ENCODE data around the gene CSRNP2.

Gene CSRNP2

GRCh38 chr12:51103977-51104376 is 20.6 kb upstream of the CSRNP2 start:
- no peak overlapping the region for H3K4ac ChIP-seq (ENCODE audit: low read depth, low read length)
- H4K5ac ChIP-seq (ENCODE audit: low read length) = no peak overlapping the region
- H2BK5ac ChIP-seq (ENCODE audit: low read length) = no peak overlapping the region
- no peak overlapping the region for H2BK15ac ChIP-seq (replicated peaks; ENCODE audit: low read depth)
- H3K18ac ChIP-seq (ENCODE audit: low read length) = no peak overlapping the region
- H3K36me3 ChIP-seq (ENCODE audit: control insufficient read depth, insufficient read depth, low read length) = peaks cover 4% of the 10 kb centered on the region
- no peaks in the 10 kb centered on the region for H3K4me1 ChIP-seq (ENCODE audit: control insufficient read depth, low read depth, low read length)
- H3K23ac ChIP-seq (ENCODE audit: low read length) = no peak overlapping the region
- H3K9ac ChIP-seq (ENCODE audit: low read length) = no peak overlapping the region
- H3K4me3 ChIP-seq (ENCODE audit: low read length) = no peak overlapping the region
- H4K8ac ChIP-seq (ENCODE audit: low read depth, low read length) = no peak overlapping the region
- H3K56ac ChIP-seq (ENCODE audit: low read length) = no peak overlapping the region
- no peak overlapping the region for H2AK5ac ChIP-seq (ENCODE audit: low read length)
- H2BK120ac ChIP-seq (ENCODE audit: low read depth, low read length) = no peak overlapping the region
- H3K79me2 ChIP-seq (ENCODE audit: control insufficient read depth, insufficient read depth, low read length) = no peaks in the 10 kb centered on the region
- no peak overlapping the region for H3K27ac ChIP-seq (ENCODE audit: low read depth, low read length)
- no peak for DNase-seq
- no peaks in the 10 kb centered on the region for H3K79me1 ChIP-seq (ENCODE audit: low read length)
- H3K4me2 ChIP-seq (ENCODE audit: low read length) = no peak overlapping the region
- H3K27me3 ChIP-seq (ENCODE audit: insufficient read depth, low read length, poor library complexity) = no peaks in the 10 kb centered on the region

- no peaks in the 10 kb centered on the region for H3K79me1 ChIP-seq (ENCODE audit: low read length)
- H3K56ac ChIP-seq (ENCODE audit: low read length) = no peak overlapping the region
- H3K9ac ChIP-seq (ENCODE audit: low read length) = no peak overlapping the region
- no peak overlapping the region for H3K4me3 ChIP-seq (ENCODE audit: low read length)
- H2BK120ac ChIP-seq (ENCODE audit: low read depth, low read length) = no peak overlapping the region
- H3K4ac ChIP-seq (ENCODE audit: low read depth, low read length) = no peak overlapping the region
- no CpG with 5 or more reads among the region's 1 CpG for WGBS (ENCODE audit: extremely low coverage, insufficient coverage, low lambda C conversion rate)
- no peak overlapping the region for H3K23ac ChIP-seq (ENCODE audit: low read length)
- H3K36me3 ChIP-seq (ENCODE audit: control insufficient read depth, insufficient read depth, low read length) = peaks cover 4% of the 10 kb centered on the region
- H3K79me2 ChIP-seq (ENCODE audit: control insufficient read depth, insufficient read depth, low read length) = no peaks in the 10 kb centered on the region
- H4K5ac ChIP-seq (ENCODE audit: low read length) = no peak overlapping the region
- no peak overlapping the region for H2AK5ac ChIP-seq (ENCODE audit: low read length)
- H3K4me2 ChIP-seq (ENCODE audit: low read length) = no peak overlapping the region
- no peaks in the 10 kb centered on the region for H3K4me1 ChIP-seq (ENCODE audit: control insufficient read depth, low read depth, low read length)
- no peak overlapping the region for H2BK5ac ChIP-seq (ENCODE audit: low read length)
- DNase-seq = no peak
- no peak overlapping the region for H3K27ac ChIP-seq (ENCODE audit: low read depth, low read length)
- no peak overlapping the region for H4K8ac ChIP-seq (ENCODE audit: low read depth, low read length)
- H2BK15ac ChIP-seq (replicated peaks; ENCODE audit: low read depth) = no peak overlapping the region
- H3K18ac ChIP-seq (ENCODE audit: low read length) = no peak overlapping the region
- no peaks in the 10 kb centered on the region for H3K27me3 ChIP-seq (ENCODE audit: insufficient read depth, low read length, poor library complexity)
Measured at GRCh38 chr12:51098611-51099010, 15.2 kb upstream of the CSRNP2 start.

DNA sequence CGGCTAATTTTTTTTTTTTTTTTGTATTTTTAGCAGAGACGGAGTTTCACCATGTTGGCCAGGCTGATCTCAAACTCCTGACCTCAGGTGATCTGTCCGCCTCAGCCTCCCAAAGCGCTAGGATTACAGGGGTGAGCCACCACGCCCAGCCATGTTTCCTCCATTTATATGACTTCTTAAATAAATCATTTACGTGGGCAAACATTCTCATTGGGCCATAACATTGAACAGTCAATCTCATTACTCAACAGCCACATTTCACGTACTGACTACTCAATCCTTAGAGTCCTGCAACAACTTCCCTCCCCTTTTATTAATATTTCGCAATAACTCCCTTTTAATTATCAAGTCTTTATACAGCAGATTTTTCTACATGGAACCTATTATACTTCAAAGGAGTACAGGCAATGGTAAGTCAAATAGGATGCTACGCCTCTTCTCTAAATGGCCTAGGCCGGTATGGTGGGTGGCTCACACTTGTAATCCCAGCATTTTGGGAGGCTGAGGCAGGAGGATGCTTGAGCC is 7.4 kb upstream of the CSRNP2 start:
- 100% methylated on average over 2 of the region's 10 CpGs for WGBS (ENCODE audit: extremely low coverage, insufficient coverage, low lambda C conversion rate)
- Histone ChIP-seq H3K18ac (ENCODE audit: low read length) (no peak overlapping the region), H3K79me1 (ENCODE audit: low read length) (no peaks in the 10 kb centered on the region), H2AK5ac (ENCODE audit: low read length) (no peak overlapping the region), H3K56ac (ENCODE audit: low read length) (no peak overlapping the region), H3K36me3 (ENCODE audit: control insufficient read depth, insufficient read depth, low read length) (peaks cover 3% of the 10 kb centered on the region), H3K27me3 (ENCODE audit: insufficient read depth, low read length, poor library complexity) (no peaks in the 10 kb centered on the region), H3K23ac (ENCODE audit: low read length) (no peak overlapping the region), H3K9ac (ENCODE audit: low read length) (no peak overlapping the region), H3K4me3 (ENCODE audit: low read length) (no peak overlapping the region), H3K4ac (ENCODE audit: low read depth, low read length) (no peak overlapping the region), H3K4me1 (ENCODE audit: control insufficient read depth, low read depth, low read length) (no peaks in the 10 kb centered on the region), H2BK120ac (ENCODE audit: low read depth, low read length) (no peak overlapping the region), H2BK15ac (replicated peaks; ENCODE audit: low read depth) (no peak overlapping the region), H4K5ac (ENCODE audit: low read length) (no peak overlapping the region), H3K79me2 (ENCODE audit: control insufficient read depth, insufficient read depth, low read length) (no peaks in the 10 kb centered on the region), H2BK5ac (ENCODE audit: low read length) (no peak overlapping the region), H3K27ac (ENCODE audit: low read depth, low read length) (no peak overlapping the region), H4K8ac (ENCODE audit: low read depth, low read length) (no peak overlapping the region), H3K4me2 (ENCODE audit: low read length) (no peak overlapping the region)
- no peak for DNase-seq

GRCh38 chr12:51087818-51088217 is 4.4 kb upstream of the CSRNP2 start:
- Histone ChIP-seq H3K18ac (ENCODE audit: low read length) (no peak overlapping the region), H2BK120ac (ENCODE audit: low read depth, low read length) (no peak overlapping the region), H3K4me2 (ENCODE audit: low read length) (no peak overlapping the region), H3K79me1 (ENCODE audit: low read length) (no peaks in the 10 kb centered on the region), H3K27me3 (ENCODE audit: insufficient read depth, low read length, poor library complexity) (no peaks in the 10 kb centered on the region), H3K56ac (ENCODE audit: low read length) (no peak overlapping the region), H3K36me3 (ENCODE audit: control insufficient read depth, insufficient read depth, low read length) (no peaks in the 10 kb centered on the region), H3K27ac (ENCODE audit: low read depth, low read length) (no peak overlapping the region), H3K4me3 (ENCODE audit: low read length) (no peak overlapping the region), H4K8ac (ENCODE audit: low read depth, low read length) (no peak overlapping the region), H3K4me1 (ENCODE audit: control insufficient read depth, low read depth, low read length) (no peaks in the 10 kb centered on the region), H3K9ac (ENCODE audit: low read length) (no peak overlapping the region), H4K5ac (ENCODE audit: low read length) (no peak overlapping the region), H2BK15ac (replicated peaks; ENCODE audit: low read depth) (no peak overlapping the region), H3K79me2 (ENCODE audit: control insufficient read depth, insufficient read depth, low read length) (no peaks in the 10 kb centered on the region), H3K4ac (ENCODE audit: low read depth, low read length) (no peak overlapping the region), H2BK5ac (ENCODE audit: low read length) (no peak overlapping the region), H2AK5ac (ENCODE audit: low read length) (no peak overlapping the region), H3K23ac (ENCODE audit: low read length) (no peak overlapping the region)
- no peak for DNase-seq
- WGBS (ENCODE audit: extremely low coverage, insufficient coverage, low lambda C conversion rate) = no CpG with 5 or more reads among the region's 3 CpGs

GRCh38 chr12:51086933-51087332 is 3.5 kb upstream of the CSRNP2 start:
- H4K5ac ChIP-seq (ENCODE audit: low read length) = no peak overlapping the region
- H3K79me2 ChIP-seq (ENCODE audit: control insufficient read depth, insufficient read depth, low read length) = peaks cover 8% of the 10 kb centered on the region
- no peak overlapping the region for H3K18ac ChIP-seq (ENCODE audit: low read length)
- no peak overlapping the region for H3K56ac ChIP-seq (ENCODE audit: low read length)
- H3K23ac ChIP-seq (ENCODE audit: low read length) = no peak overlapping the region
- no peak overlapping the region for H3K9ac ChIP-seq (ENCODE audit: low read length)
- H3K27ac ChIP-seq (ENCODE audit: low read depth, low read length) = no peak overlapping the region
- no peak overlapping the region for H3K4ac ChIP-seq (ENCODE audit: low read depth, low read length)
- H3K4me2 ChIP-seq (ENCODE audit: low read length) = no peak overlapping the region
- no peak overlapping the region for H3K4me3 ChIP-seq (ENCODE audit: low read length)
- no peak overlapping the region for H2BK120ac ChIP-seq (ENCODE audit: low read depth, low read length)
- H3K4me1 ChIP-seq (ENCODE audit: control insufficient read depth, low read depth, low read length) = no peaks in the 10 kb centered on the region
- DNase-seq = no peak
- peaks cover 4% of the 10 kb centered on the region for H3K79me1 ChIP-seq (ENCODE audit: low read length)
- no peaks in the 10 kb centered on the region for H3K36me3 ChIP-seq (ENCODE audit: control insufficient read depth, insufficient read depth, low read length)
- H2BK5ac ChIP-seq (ENCODE audit: low read length) = no peak overlapping the region
- no peak overlapping the region for H4K8ac ChIP-seq (ENCODE audit: low read depth, low read length)
- no peak overlapping the region for H2BK15ac ChIP-seq (replicated peaks; ENCODE audit: low read depth)
- no peaks in the 10 kb centered on the region for H3K27me3 ChIP-seq (ENCODE audit: insufficient read depth, low read length, poor library complexity)
- H2AK5ac ChIP-seq (ENCODE audit: low read length) = no peak overlapping the region
- WGBS (ENCODE audit: extremely low coverage, insufficient coverage, low lambda C conversion rate) = no CpG with 5 or more reads among the region's 10 CpGs

DNA sequence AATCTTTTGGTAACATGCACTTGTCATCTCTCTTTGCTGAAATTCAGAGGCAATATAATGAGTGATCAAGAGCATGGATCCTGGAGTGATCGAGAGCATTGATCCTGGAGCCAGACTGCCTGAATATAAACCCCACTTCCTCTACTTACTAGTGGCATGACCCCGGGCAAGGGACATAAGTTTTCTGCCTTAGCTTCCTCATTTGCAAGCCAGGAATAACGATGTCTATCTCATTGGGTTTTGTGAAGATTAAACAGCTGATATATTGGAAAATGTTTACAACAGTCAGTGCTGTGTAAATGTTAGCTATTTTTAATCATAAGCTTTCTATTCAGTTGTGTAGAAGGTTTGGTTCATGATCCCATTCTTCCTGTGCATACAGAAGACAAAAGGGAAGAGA is 2.4 kb upstream of the CSRNP2 start:
- Histone ChIP-seq H3K79me1 (ENCODE audit: low read length) (peaks cover 4% of the 10 kb centered on the region), H4K8ac (ENCODE audit: low read depth, low read length) (no peak overlapping the region), H3K4me3 (ENCODE audit: low read length) (no peak overlapping the region), H3K4ac (ENCODE audit: low read depth, low read length) (no peak overlapping the region), H3K27ac (ENCODE audit: low read depth, low read length) (no peak overlapping the region), H3K36me3 (ENCODE audit: control insufficient read depth, insufficient read depth, low read length) (no peaks in the 10 kb centered on the region), H3K18ac (ENCODE audit: low read length) (no peak overlapping the region), H2BK5ac (ENCODE audit: low read length) (no peak overlapping the region), H3K27me3 (ENCODE audit: insufficient read depth, low read length, poor library complexity) (no peaks in the 10 kb centered on the region), H3K56ac (ENCODE audit: low read length) (no peak overlapping the region), H2AK5ac (ENCODE audit: low read length) (no peak overlapping the region), H3K9ac (ENCODE audit: low read length) (no peak overlapping the region), H2BK15ac (replicated peaks; ENCODE audit: low read depth) (no peak overlapping the region), H2BK120ac (ENCODE audit: low read depth, low read length) (no peak overlapping the region), H4K5ac (ENCODE audit: low read length) (no peak overlapping the region), H3K23ac (ENCODE audit: low read length) (no peak overlapping the region), H3K4me1 (ENCODE audit: control insufficient read depth, low read depth, low read length) (no peaks in the 10 kb centered on the region), H3K79me2 (ENCODE audit: control insufficient read depth, insufficient read depth, low read length) (peaks cover 14% of the 10 kb centered on the region), H3K4me2 (ENCODE audit: low read length) (no peak overlapping the region)
- no CpG with 5 or more reads among the region's 3 CpGs for WGBS (ENCODE audit: extremely low coverage, insufficient coverage, low lambda C conversion rate)
- no peak for DNase-seq
